ENCODE data around the gene CELF2.

The CELF2 gene

DNA sequence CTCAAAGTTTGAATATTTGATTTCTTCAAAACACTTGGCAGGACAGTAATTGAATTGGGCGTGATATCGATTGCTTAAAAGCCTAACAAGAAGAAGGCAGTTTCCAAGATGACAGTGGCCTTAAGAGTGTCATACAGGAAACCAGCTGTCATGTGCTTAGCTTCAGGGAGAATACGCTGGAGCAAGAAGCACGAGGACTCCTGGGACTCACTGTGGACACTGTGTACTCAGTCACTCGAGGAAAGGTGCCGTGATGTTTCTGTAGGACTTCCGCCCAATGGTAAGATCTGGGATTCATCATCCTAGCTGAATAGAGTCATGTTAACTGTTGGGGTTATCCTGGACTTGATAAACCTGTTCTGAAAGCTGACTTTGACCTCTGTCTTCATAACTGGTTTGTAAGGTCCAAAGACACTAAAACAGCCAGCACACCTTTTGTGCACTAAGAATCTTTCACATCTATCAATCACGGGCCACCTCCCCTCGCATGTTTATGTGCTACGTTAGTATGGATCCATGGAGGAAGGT is 113.5 kb downstream of the CELF2 start:
- no peak for ATAC-seq (replicated peaks)
- DNase-seq, result no peak
- Mint-ChIP-seq H3K27ac (no peak overlapping the region), H3K4me1 (ENCODE audit: low read depth in 2 of 2) (peaks cover 0 to 5% of the 10 kb centered on the region in 2 donors), H3K4me3 (no peak overlapping the region), H3K9me3 (no peaks in the 10 kb centered on the region), H3K27me3 (peaks cover 0 to 17% of the 10 kb centered on the region in 2 donors), H3K36me3 (ENCODE audit: insufficient read depth) (no peaks in the 10 kb centered on the region)

DNA sequence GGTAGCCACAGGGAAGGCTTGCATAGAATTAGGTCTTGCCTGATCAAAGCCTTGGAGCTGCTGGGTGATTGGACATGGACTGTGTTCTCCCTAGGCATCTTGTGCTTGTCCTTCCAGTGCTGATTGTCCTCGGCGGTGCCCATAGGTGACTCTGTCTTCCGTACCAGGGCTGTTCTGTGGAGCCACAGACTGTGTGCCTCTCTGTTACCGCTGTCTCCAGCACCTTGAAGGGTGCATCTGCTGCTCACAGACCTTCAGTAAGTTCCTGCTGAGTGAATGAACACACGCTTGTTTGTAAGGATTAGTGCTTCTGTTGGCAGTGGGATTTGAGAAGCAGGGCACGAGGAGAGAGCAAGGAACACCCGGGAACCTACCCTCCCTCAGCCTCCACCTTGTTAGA is 116.7 kb downstream of the CELF2 start:
- Mint-ChIP-seq H3K4me1 (ENCODE audit: low read depth in 2 of 2) (no peaks in the 10 kb centered on the region), H3K36me3 (ENCODE audit: insufficient read depth) (no peaks in the 10 kb centered on the region), H3K27ac (no peak overlapping the region), H3K4me3 (no peak overlapping the region), H3K9me3 (no peaks in the 10 kb centered on the region), H3K27me3 (peaks cover 0 to 17% of the 10 kb centered on the region in 2 donors)
- ATAC-seq (replicated peaks), result no peak
- DNase-seq, result no peak

DNA sequence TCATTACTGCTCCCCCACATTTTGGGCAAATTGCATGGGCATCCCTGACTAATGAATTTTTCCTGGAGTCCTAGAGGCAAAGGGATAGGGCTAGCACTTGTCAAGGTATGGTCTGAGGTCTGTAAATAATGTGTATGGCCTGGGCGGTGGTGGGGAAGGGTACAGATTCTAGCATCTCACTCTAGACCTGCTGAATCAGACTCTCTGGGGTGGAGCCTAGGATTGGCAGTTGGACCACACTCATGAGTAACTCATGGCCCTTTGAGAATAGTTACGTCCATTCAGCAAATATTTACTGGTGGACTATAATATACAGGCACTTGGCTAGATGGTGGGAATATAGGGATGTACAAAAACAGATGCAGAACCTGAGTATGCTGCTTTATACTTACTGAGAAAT is 118.0 kb downstream of the CELF2 start:
- H3K4me3 Mint-ChIP-seq, result no peak overlapping the region
- H3K9me3 Mint-ChIP-seq, result no peaks in the 10 kb centered on the region
- peaks cover 0 to 2% of the 10 kb centered on the region in 2 donors for H3K4me1 Mint-ChIP-seq (ENCODE audit: low read depth in 2 of 2)
- ATAC-seq (replicated peaks) (no peak), DNase-seq (no peak)
- no peak overlapping the region for H3K27ac Mint-ChIP-seq
- H3K27me3 Mint-ChIP-seq, result peaks cover 0 to 17% of the 10 kb centered on the region in 2 donors
- H3K36me3 Mint-ChIP-seq (ENCODE audit: insufficient read depth), result no peaks in the 10 kb centered on the region

DNA sequence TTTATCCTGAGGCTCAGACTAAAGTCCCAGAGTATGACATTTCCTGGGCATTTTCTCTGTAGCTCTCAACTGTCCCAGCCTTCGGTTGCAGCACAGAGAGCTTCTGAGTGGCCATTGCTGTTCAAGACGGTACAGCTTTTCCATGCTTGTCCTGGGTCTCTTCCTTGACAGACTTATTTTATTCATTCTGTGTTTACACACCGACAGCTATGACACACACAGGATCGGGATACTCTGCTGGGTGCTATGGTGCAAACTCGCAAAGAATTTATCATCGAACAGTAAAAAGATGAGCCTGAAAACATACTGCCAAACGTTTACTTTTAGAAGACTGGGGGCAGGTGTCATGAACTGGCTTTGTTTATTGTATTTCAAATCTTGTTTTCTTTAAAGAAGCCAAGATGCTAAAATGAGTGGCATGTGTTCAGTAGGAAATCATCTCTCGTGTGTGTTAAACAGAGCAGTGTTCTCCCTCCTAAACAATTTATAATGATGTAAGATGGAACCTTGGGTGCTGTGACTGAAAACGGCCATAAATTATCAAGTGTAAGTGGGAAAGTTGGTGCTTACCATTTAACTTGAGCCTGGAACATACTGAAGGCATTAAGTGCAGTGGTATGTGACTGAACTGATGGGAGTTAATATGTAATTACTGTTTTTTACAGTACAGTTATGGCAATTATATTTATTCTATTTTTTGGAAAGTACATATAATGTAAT is 120.8 kb downstream of the CELF2 start:
- Mint-ChIP-seq H3K27ac (no peak overlapping the region), H3K36me3 (ENCODE audit: insufficient read depth) (peaks cover 6% of the 10 kb centered on the region), H3K4me3 (no peak overlapping the region), H3K9me3 (no peaks in the 10 kb centered on the region), H3K4me1 (ENCODE audit: low read depth in 2 of 2) (peaks cover 24 to 26% of the 10 kb centered on the region in 2 donors), H3K27me3 (peaks cover 0 to 17% of the 10 kb centered on the region in 2 donors)
- no peak for ATAC-seq (replicated peaks)
- DNase-seq, result no peak

DNA sequence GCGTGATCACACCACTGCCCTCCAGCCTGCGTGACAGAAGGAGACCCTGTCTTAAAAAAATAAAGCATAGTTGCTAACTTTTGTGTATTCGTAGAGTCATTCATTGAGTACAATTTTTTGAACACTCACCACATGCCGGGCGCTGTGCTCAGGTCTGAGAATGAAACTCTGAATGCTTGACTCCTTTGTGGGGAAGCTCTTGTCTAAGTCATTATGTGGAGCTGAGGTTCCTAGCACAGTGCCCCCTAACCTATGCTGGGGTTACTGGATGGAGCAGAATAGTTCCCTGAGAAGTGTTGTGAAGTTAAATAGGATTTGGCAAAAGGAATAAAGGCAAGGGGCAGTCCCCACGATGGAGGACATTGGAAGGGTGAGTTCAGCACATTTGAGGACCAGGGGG is 123.3 kb downstream of the CELF2 start:
- no peaks in the 10 kb centered on the region for H3K9me3 Mint-ChIP-seq
- no peaks in the 10 kb centered on the region for H3K27me3 Mint-ChIP-seq
- H3K4me3 Mint-ChIP-seq, result no peak overlapping the region
- ATAC-seq (replicated peaks), result no peak
- no peak for DNase-seq
- H3K4me1 Mint-ChIP-seq (ENCODE audit: low read depth in 2 of 2), result peaks cover 43 to 46% of the 10 kb centered on the region in 2 donors
- H3K36me3 Mint-ChIP-seq (ENCODE audit: insufficient read depth), result peaks cover 6% of the 10 kb centered on the region
- H3K27ac Mint-ChIP-seq, result peak overlapping the region; percentile 25 to 97

DNA sequence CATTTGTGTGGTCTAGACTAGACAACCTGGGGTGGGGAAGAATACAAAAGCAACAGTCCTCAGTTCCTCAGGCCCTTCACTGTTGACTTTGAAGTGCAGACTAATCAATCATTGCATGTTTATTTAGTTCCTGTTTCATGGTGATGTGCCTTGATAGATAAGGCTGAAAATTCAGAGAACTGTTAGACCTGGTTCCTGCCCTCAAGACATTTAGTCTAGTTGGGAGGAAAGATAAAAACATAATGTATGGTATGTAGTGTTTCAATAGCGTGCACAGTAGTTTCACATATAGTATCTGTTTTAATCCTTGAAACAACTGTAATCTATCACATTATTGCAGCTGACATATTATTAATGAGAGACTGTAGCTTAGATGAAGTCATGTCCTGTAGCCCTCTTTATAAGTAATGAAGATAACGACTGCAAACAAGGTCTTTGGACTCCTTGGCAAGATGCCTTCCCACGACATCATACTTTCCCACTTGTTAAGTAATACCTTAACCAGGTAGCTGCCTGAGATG is 124.0 kb downstream of the CELF2 start:
- ATAC-seq (replicated peaks) (no peak), DNase-seq (no peak)
- peaks cover 6% of the 10 kb centered on the region for H3K36me3 Mint-ChIP-seq (ENCODE audit: insufficient read depth)
- H3K4me3 Mint-ChIP-seq, result no peak overlapping the region
- peaks cover 49 to 52% of the 10 kb centered on the region in 2 donors for H3K4me1 Mint-ChIP-seq (ENCODE audit: low read depth in 2 of 2)
- H3K27me3 Mint-ChIP-seq, result no peaks in the 10 kb centered on the region
- H3K9me3 Mint-ChIP-seq, result no peaks in the 10 kb centered on the region
- peak overlapping the region; percentile 25 to 97 for H3K27ac Mint-ChIP-seq

DNA sequence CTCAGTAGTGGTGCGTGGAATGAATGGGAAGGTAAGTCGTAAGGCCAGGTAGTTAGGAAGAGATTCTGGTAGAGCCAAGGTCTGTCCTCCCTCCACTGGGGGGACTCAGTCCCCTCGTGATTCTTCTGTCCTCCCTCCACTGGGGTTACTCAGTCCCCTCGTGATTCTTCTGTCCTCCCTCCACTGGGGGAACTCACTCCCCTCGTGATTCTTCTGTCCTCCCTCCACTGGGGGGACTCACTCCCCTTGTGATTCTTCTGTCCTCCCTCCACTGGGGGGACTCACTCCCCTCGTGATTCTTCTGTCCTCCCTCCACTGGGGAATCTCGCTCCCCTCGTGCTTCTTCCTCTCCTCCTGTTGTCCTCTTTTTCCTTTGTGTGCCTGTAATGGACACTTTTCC is 125.1 kb downstream of the CELF2 start:
- no peak for ATAC-seq (replicated peaks)
- H3K4me1 Mint-ChIP-seq (ENCODE audit: low read depth in 2 of 2), result peaks cover 60 to 64% of the 10 kb centered on the region in 2 donors
- no peaks in the 10 kb centered on the region for H3K27me3 Mint-ChIP-seq
- H3K27ac Mint-ChIP-seq, result peak overlapping the region; percentile 25 to 86
- no peaks in the 10 kb centered on the region for H3K9me3 Mint-ChIP-seq
- DNase-seq, result peak in 1 of 3 experiments; percentile 7
- H3K4me3 Mint-ChIP-seq, result no peak overlapping the region
- peaks cover 6% of the 10 kb centered on the region for H3K36me3 Mint-ChIP-seq (ENCODE audit: insufficient read depth)

DNA sequence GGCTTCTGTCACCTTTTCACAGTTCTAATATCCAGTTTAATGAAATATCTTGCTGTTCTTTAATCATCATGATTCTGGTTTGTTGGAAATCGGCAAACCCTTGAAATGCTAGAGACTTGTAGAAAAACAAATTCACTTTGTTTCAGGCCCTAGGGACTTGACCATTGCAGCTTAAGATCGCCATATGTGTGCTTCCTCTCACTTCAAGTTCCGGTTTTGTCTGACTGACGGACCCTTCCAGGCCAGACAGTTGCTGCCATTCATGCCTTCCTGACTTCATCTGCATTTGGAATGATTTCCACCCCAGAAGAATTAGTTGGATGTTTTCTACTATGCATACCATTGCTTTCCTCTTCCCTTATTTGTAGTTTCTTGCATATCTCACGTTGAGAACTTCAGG is 125.6 kb downstream of the CELF2 start:
- Mint-ChIP-seq H3K4me3 (no peak overlapping the region), H3K36me3 (ENCODE audit: insufficient read depth) (peaks cover 6% of the 10 kb centered on the region), H3K4me1 (ENCODE audit: low read depth in 2 of 2) (peaks cover 64 to 68% of the 10 kb centered on the region in 2 donors), H3K27ac (peak overlapping the region; percentile 25 to 86), H3K27me3 (no peaks in the 10 kb centered on the region), H3K9me3 (no peaks in the 10 kb centered on the region)
- ATAC-seq (replicated peaks), result no peak
- DNase-seq, result no peak

DNA sequence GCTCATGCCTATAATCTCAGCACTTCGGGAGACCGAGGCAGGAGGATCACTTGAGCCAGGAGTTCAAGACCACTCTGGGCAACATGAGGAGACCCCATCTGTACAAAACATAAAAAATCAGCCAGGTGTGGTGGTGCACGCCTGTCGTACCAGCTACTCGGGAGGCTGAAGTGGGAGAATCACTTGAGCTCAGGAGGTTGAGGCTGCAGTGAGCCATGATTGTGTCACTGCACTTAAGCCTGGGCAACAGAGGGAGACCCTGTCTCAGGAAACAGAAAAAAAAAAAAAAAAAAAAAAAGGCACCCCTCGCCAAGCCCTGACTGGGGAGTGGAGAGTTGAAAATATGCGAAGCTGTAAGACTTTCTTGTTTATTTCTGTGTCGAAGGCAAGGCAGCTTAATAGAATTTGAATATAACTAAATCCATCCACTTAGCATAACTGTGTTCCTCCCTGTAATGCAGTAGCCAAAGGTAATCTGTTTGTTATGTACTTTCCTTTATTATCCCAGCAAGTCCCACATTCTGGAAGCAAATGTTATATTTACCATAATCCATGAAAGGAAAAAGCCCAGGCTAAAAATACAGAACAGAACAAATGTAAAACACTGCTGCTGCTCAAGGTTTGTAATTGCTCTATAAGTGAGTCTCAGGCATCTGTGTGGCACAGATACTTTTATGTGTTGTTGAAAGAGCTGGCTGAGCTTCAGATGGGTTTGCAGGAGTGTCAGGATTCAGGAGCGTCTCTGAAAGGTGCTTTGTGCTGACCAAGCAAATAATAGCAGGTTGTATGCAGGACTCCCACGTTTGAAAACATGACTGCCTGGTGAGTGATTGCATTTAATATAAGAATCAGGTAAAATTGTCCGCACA is 127.2 kb downstream of the CELF2 start:
- Mint-ChIP-seq H3K27me3 (no peaks in the 10 kb centered on the region), H3K27ac (peak overlapping the region; percentile 98 to 99), H3K9me3 (no peaks in the 10 kb centered on the region), H3K4me1 (ENCODE audit: low read depth in 2 of 2) (peaks cover 75 to 85% of the 10 kb centered on the region in 2 donors), H3K36me3 (ENCODE audit: insufficient read depth) (peaks cover 21% of the 10 kb centered on the region), H3K4me3 (peak overlapping the region; percentile 81 to 85)
- DNase-seq (no peak), ATAC-seq (replicated peaks) (no peak)

DNA sequence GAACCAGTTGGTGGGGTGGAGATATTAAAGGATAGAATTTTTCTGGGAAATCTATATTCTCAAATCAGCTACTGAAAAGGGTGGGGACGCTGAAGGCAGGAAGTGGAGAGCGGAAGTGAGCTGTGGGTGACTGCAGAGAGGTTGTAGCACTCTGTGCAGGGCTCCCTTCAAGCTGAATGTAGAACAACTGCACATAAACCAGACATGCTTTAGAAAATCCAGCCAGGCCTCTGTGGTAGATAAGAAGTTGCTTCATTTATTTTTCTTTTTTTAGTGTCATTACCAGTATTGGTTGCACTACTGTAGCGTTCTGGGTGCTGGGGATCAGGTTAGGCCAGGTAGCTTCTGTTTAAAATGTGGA is 127.8 kb downstream of the CELF2 start:
- peak overlapping the region; percentile 81 to 85 for H3K4me3 Mint-ChIP-seq
- ATAC-seq (replicated peaks) (peak; percentile 66), DNase-seq (peak; percentile 58 to 61 (median 60))
- peaks cover 81 to 91% of the 10 kb centered on the region in 2 donors for H3K4me1 Mint-ChIP-seq (ENCODE audit: low read depth in 2 of 2)
- H3K9me3 Mint-ChIP-seq, result no peaks in the 10 kb centered on the region
- peak overlapping the region; percentile 98 to 99 for H3K27ac Mint-ChIP-seq
- H3K36me3 Mint-ChIP-seq (ENCODE audit: insufficient read depth), result peaks cover 27% of the 10 kb centered on the region
- H3K27me3 Mint-ChIP-seq, result no peaks in the 10 kb centered on the region

DNA sequence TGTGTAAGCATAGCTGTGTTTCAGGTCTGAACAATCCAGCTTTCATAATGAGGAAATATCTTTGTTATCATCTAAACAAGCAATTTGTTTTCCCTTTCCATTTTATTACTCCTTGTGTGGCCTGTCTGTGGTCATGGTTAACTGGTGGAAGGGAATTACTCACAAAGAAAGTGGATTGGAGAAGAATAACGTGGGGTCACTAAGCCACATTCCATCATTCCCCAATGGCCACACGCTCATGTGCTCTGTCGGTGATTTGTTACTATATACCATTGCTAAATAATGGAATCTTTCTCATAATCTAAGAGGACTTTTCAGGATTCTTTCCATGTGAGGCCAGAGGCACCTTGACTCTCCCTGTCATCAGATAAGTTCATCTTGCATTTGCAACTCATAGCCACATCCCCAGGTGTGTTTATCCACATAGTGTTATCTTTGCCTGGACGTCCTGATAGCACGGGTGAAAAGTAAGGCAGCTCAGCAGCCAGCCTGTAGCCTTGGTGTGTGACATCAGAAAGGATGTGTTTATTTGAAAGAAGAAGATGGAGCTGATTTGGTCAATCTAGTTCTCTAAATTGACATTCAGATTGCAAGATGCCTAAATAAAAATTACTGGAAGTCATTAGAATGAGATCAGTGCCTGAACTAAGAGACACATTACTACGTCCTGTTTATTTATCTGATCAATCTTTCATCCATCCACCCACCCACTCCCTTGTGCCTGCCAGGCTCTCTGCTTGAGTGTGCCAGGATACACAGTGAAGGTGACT is 128.9 kb downstream of the CELF2 start:
- peak overlapping the region; percentile 98 to 99 for H3K27ac Mint-ChIP-seq
- peaks cover 85 to 95% of the 10 kb centered on the region in 2 donors for H3K4me1 Mint-ChIP-seq (ENCODE audit: low read depth in 2 of 2)
- no peaks in the 10 kb centered on the region for H3K27me3 Mint-ChIP-seq
- DNase-seq, result no peak
- H3K4me3 Mint-ChIP-seq, result peak overlapping the region; percentile 81 to 85
- no peaks in the 10 kb centered on the region for H3K9me3 Mint-ChIP-seq
- H3K36me3 Mint-ChIP-seq (ENCODE audit: insufficient read depth), result peaks cover 37% of the 10 kb centered on the region
- no peak for ATAC-seq (replicated peaks)

DNA sequence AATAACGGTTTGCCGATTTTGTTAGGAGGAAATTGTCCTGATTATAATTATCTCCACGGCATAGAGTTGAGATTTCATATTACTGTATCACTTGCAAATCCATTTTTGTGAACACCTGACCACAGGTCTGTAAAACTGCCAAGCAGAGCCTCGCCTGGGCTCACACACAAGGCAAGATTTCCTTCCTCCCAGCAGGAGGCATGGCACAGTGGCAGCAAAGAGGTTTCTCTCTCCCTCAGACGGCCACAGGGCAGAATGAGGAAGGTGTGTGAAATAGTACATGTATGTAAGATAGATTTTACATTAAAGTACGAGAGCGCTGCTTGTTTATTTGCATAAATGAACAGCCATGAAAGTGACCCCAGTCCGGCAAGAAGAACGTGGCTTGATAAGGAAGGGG is 130.1 kb downstream of the CELF2 start:
- H3K9me3 Mint-ChIP-seq, result no peaks in the 10 kb centered on the region
- no peak for DNase-seq
- H3K36me3 Mint-ChIP-seq (ENCODE audit: insufficient read depth), result peaks cover 31% of the 10 kb centered on the region
- H3K27ac Mint-ChIP-seq, result peak overlapping the region; percentile 98 to 99
- H3K27me3 Mint-ChIP-seq, result no peaks in the 10 kb centered on the region
- ATAC-seq (replicated peaks), result no peak
- H3K4me1 Mint-ChIP-seq (ENCODE audit: low read depth in 2 of 2), result peaks cover 83 to 95% of the 10 kb centered on the region in 2 donors
- peak overlapping the region; percentile 81 to 85 for H3K4me3 Mint-ChIP-seq
